Mucosa of descending colon (tissue), 3 donors: ENCODE results near the gene RPTOR. TPM values are rescaled to one million over a fixed set of nuclear protein-coding genes. Genes with fewer than 3 reads are reported as not detected.
"Not testable (repeated sequence)": the region's sequence is repeated elsewhere in the genome, so short reads cannot be mapped to it uniquely, and the experiment has no call there.

Experiments
- ATAC-seq: fragments of 200-7000 bp; cut with Tn5 transposase; one replicate; pipeline ENCODE4 v1.9.1; 2020; ENCODE audit warnings: mild to moderate bottlenecking, moderate library complexity
- DNase-seq, 3 donors: peaks; one replicate each; pipeline ENCODE4 v3.0.0-alpha.2; 2020
- H3K36me3 ChIP-seq: fragments of 200-600 bp; one replicate; pipeline ENCODE4 v1.8.0; 2021; ENCODE audit warnings: low read depth, mild to moderate bottlenecking
- H3K4me1 ChIP-seq: fragments of 200-600 bp; one replicate; pipeline ENCODE4 v1.8.0; 2021; ENCODE audit warnings: low read depth, mild to moderate bottlenecking
- H3K4me3 ChIP-seq: fragments of 200-600 bp; one replicate; pipeline ENCODE4 v1.8.0; 2021; ENCODE audit warnings: mild to moderate bottlenecking
- H3K9me3 ChIP-seq: fragments of 200-600 bp; one replicate; pipeline ENCODE4 v1.8.0; 2021; ENCODE audit warnings: mild to moderate bottlenecking
- CTCF ChIP-seq: fragments of 200-600 bp; IDR thresholded peaks from one replicate; pipeline ENCODE4 v1.8.0; 2022; ENCODE audit warnings: antibody characterized with exemption, mild to moderate bottlenecking
- intact Hi-C, 2 donors: fragments of 100-400 bp; cut with DNase I in 1 of 2; cut with micrococcal nuclease in 1 of 2; formaldehyde crosslinking; loops; one replicate each; pipeline versions ENCODE4 v1.11.0 to v1.11.1; 2022; cut with DNase I, micrococcal nuclease
- total RNA-seq, 3 donors: library from RNA; stranded (reverse); fragmentation: NEBNext Ultra II Directional in 2 of 3; extraction: Animal tissue kit (Norgen Biotek cat#: 25700) in 2 of 3; gene quantifications; one replicate each; pipeline versions ENCODE4 v1.2.1 to v1.2.4, GENCODE V29; 2021 to 2023
- donor health status: DM: no; HTN: no; CAD: no; lungs with moderate emphysema.
- donor health status: DM: no; HTN: no; CAD: no.
- donor health status: DM: no; HTN: yes; CAD: no.

RPTOR gene
- total RNA-seq, 3 donors from 2014 or later: 30.5 to 44.4 (median 37.2) TPM

- Histone ChIP-seq H3K9me3 (no peaks in the 10 kb centered on the region), H3K36me3 (no peaks in the 10 kb centered on the region), H3K4me1 (peaks cover 4% of the 10 kb centered on the region), H3K4me3 (no peak overlapping the region)
- ATAC-seq (no peak), DNase-seq (no peak)
- intact Hi-C loops: no loop called here
- no peak for TF ChIP-seq CTCF
Measured at GRCh38 chr17:80625627-80626026, 81.0 kb downstream of the RPTOR start.

GRCh38 chr17:80628881-80629280 is 84.2 kb downstream of the RPTOR start:
- ATAC-seq, H3K36me3 ChIP-seq, H3K4me3 ChIP-seq, DNase-seq, intact Hi-C loops, H3K9me3 ChIP-seq, H3K4me1 ChIP-seq: not testable (repeated sequence)

GRCh38 chr17:80629298-80630028 is 84.8 kb downstream of the RPTOR start:
- H3K9me3 ChIP-seq: no peaks in the 10 kb centered on the region
- no peaks in the 10 kb centered on the region for H3K4me1 ChIP-seq
- no peak for TF ChIP-seq CTCF
- intact Hi-C loops: no loop called here
- H3K36me3 ChIP-seq: no peaks in the 10 kb centered on the region
- no peak for ATAC-seq
- DNase-seq: no peak
- H3K4me3 ChIP-seq: no peak overlapping the region

GRCh38 chr17:80630560-80631120 is 86.0 kb downstream of the RPTOR start:
- ATAC-seq: no peak
- Histone ChIP-seq H3K4me1 (no peaks in the 10 kb centered on the region), H3K4me3 (no peak overlapping the region), H3K9me3 (no peaks in the 10 kb centered on the region), H3K36me3 (no peaks in the 10 kb centered on the region)
- intact Hi-C loops: no loop called here
- no peak for DNase-seq
- no peak for TF ChIP-seq CTCF

DNA sequence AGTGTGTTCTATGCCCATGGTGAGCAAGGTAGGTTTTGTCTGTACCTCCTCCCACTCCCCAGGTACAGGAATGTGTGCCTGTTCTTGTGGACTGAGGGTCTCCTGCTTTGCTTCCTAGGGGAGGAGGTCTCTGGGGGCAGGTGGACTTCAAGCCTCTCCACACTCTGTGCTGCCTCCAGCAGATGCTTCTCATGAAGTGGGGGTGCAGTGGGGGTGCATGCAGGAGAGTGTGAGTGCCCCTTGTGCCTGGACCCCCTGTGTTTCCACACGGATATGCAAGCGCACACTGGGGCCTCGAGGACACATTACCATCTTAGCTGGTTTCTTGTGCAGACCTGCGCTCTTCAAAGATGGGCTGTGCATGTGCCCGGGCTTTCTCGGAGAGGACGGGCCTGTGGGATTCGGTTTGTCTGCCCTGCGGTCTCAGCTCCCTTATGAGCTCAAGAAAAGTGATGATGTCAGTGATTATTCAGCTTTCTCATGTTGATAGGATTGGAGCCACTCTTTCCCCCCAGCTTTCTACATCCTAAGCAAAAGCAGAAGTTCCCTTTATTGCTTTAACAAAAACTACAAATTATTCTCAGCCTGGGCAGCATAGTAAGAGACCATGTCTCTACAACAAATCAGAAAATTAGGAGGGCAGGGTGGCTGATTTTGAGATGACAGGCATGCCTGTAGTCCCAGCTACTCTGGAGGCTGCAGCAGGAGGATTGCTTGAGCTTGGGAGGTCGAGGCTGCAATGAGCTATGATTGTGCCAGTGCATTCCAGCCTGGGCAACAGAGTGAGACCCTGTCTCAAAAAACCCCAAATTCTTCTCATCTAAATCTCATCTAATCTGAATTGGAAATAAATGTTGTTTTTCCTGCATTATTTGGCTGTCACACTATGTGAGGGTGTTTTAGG is 86.8 kb downstream of the RPTOR start:
- H3K9me3 ChIP-seq: no peaks in the 10 kb centered on the region
- no peak for TF ChIP-seq CTCF
- DNase-seq (no peak), ATAC-seq (no peak)
- H3K4me3 ChIP-seq: no peak overlapping the region
- intact Hi-C loops: no loop called here
- H3K36me3 ChIP-seq: no peaks in the 10 kb centered on the region
- H3K4me1 ChIP-seq: no peaks in the 10 kb centered on the region

GRCh38 chr17:80632046-80632581 is 87.5 kb downstream of the RPTOR start:
- DNase-seq: no peak
- no peak for ATAC-seq
- no peaks in the 10 kb centered on the region for H3K9me3 ChIP-seq
- no peaks in the 10 kb centered on the region for H3K4me1 ChIP-seq
- no peaks in the 10 kb centered on the region for H3K36me3 ChIP-seq
- no peak overlapping the region for H3K4me3 ChIP-seq
- TF ChIP-seq CTCF: no peak
- intact Hi-C loops: no loop called here
